HEK293 (cell line): Measurements from ENCODE around the gene NTMT1.

Experiments
- CTCF ChIP-seq: fragments of 450-650 bp; formaldehyde crosslinking; IDR thresholded peaks from 2 replicates; pipeline ENCODE4 v1.5.1; 2016; ENCODE audit warnings: missing biosample characterization, missing genetic modification characterization
- HOXC10 ChIP-seq: sonication (generic); formaldehyde crosslinking; IDR thresholded peaks from 2 replicates; pipeline ENCODE4 v1.8.1; 2023; ENCODE audit warnings: mild to moderate bottlenecking, missing genetic modification reagents
- REST ChIP-seq: fragments of 450-650 bp; formaldehyde crosslinking; IDR thresholded peaks from 2 replicates; pipeline ENCODE4 v1.5.1; 2016; ENCODE audit warnings: missing biosample characterization, missing genetic modification characterization
- SETDB1 ChIP-seq: IDR thresholded peaks from one replicate; pipeline ENCODE4 v1.6.1; 2017; ENCODE audit warnings: mild to moderate bottlenecking, low read length, moderate library complexity, mixed read lengths; ENCODE audit not compliant: insufficient read length
- ZBTB7A ChIP-seq: fragments of 450-650 bp; formaldehyde crosslinking; IDR thresholded peaks from 2 replicates; pipeline ENCODE4 v1.5.1; 2016; ENCODE audit warnings: low read depth, missing biosample characterization, missing genetic modification characterization
- ZNF274 ChIP-seq, 2 experiments: fragments of 200-500 bp in 1 of 2; fragments of 450-650 bp in 1 of 2; sonication (Bioruptor generic) in 1 of 2; formaldehyde crosslinking in 1 of 2; IDR thresholded peaks; 2 replicates each; pipeline versions ENCODE4 v1.5.1 to v1.6.1; 2014 to 2016; ENCODE audit warnings: borderline replicate concordance in 1 of 2, inconsistent platforms in 1 of 2, low read length in 1 of 2, missing biosample characterization in 1 of 2, missing genetic modification characterization in 1 of 2
- ZNF292 ChIP-seq: fragments of 450-650 bp; formaldehyde crosslinking; IDR thresholded peaks from 2 replicates; pipeline ENCODE4 v1.5.1; 2016; ENCODE audit warnings: low read depth, missing biosample characterization, missing genetic modification characterization, borderline replicate concordance
- ZNF311 ChIP-seq: fragments of 450-650 bp; formaldehyde crosslinking; IDR thresholded peaks from 2 replicates; pipeline ENCODE4 v1.5.1; 2017; ENCODE audit warnings: missing biosample characterization, missing genetic modification characterization, borderline replicate concordance
- ZNF423 ChIP-seq: fragments of 450-650 bp; formaldehyde crosslinking; IDR thresholded peaks from 2 replicates; pipeline ENCODE4 v1.5.1; 2016; ENCODE audit warnings: missing biosample characterization, missing genetic modification characterization
- TF ChIP-seq, protein P1 (sequence below): fragments of 450-650 bp; formaldehyde crosslinking; conservative IDR thresholded peaks from 2 replicates; pipeline ENCODE4 v1.5.1; 2016; ENCODE audit warnings: low read depth, missing biosample characterization, missing genetic modification characterization
- TF ChIP-seq, protein P2 (sequence below): fragments of 450-650 bp; formaldehyde crosslinking; IDR thresholded peaks from 2 replicates; pipeline ENCODE4 v1.5.1; 2016; ENCODE audit warnings: missing biosample characterization, missing genetic modification characterization
- TF ChIP-seq, protein P3 (sequence below): fragments of 450-650 bp; formaldehyde crosslinking; conservative IDR thresholded peaks from 2 replicates; pipeline ENCODE4 v1.5.1; 2016; ENCODE audit warnings: low read depth, missing biosample characterization, missing genetic modification characterization

DNA sequence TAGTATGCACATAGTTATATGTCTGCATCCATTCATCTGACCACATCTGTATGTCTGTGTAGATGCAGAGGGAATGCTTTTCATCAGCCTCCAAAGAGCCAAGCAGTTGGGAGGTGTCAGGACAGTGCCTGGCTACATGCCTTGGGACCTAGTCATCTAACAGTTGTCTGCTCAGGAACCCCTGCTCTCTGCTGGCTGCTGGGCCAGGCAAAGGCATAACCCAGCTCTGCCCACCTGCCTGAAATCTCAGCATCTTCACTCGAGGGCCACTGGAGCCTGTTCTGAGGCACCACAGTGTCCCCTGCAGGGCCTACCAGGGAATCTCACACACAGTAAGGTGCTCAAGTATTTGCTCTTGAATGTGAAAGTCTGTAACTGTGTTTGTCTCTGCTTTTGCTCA, 8.8 kb upstream of the NTMT1 start:
- TF ChIP-seq, protein P1, sequence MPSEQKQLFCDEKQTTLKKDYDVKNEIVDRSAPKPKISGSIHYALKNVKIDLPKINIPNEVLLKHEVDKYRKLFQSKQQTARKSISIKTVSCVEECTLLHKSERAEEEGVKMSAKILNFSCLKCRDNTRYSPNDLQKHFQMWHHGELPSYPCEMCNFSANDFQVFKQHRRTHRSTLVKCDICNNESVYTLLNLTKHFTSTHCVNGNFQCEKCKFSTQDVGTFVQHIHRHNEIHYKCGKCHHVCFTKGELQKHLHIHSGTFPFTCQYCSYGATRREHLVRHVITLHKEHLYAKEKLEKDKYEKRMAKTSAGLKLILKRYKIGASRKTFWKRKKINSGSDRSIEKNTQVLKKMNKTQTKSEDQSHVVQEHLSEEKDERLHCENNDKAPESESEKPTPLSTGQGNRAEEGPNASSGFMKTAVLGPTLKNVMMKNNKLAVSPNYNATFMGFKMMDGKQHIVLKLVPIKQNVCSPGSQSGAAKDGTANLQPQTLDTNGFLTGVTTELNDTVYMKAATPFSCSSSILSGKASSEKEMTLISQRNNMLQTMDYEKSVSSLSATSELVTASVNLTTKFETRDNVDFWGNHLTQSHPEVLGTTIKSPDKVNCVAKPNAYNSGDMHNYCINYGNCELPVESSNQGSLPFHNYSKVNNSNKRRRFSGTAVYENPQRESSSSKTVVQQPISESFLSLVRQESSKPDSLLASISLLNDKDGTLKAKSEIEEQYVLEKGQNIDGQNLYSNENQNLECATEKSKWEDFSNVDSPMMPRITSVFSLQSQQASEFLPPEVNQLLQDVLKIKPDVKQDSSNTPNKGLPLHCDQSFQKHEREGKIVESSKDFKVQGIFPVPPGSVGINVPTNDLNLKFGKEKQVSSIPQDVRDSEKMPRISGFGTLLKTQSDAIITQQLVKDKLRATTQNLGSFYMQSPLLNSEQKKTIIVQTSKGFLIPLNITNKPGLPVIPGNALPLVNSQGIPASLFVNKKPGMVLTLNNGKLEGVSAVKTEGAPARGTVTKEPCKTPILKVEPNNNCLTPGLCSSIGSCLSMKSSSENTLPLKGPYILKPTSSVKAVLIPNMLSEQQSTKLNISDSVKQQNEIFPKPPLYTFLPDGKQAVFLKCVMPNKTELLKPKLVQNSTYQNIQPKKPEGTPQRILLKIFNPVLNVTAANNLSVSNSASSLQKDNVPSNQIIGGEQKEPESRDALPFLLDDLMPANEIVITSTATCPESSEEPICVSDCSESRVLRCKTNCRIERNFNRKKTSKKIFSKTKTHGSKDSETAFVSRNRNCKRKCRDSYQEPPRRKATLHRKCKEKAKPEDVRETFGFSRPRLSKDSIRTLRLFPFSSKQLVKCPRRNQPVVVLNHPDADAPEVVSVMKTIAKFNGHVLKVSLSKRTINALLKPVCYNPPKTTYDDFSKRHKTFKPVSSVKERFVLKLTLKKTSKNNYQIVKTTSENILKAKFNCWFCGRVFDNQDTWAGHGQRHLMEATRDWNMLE (tag by site-specific recombination), result no peak
- TF ChIP-seq, protein P2, sequence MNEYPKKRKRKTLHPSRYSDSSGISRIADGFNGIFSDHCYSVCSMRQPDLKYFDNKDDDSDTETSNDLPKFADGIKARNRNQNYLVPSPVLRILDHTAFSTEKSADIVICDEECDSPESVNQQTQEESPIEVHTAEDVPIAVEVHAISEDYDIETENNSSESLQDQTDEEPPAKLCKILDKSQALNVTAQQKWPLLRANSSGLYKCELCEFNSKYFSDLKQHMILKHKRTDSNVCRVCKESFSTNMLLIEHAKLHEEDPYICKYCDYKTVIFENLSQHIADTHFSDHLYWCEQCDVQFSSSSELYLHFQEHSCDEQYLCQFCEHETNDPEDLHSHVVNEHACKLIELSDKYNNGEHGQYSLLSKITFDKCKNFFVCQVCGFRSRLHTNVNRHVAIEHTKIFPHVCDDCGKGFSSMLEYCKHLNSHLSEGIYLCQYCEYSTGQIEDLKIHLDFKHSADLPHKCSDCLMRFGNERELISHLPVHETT, result no peak
- TF ChIP-seq ZBTB7A (no peak), CTCF (tag by site-specific recombination) (peak; percentile 9; the same call in 1 of the 2 replicates), ZNF423 (tag by site-specific recombination) (no peak), ZNF292 (tag by site-specific recombination) (no peak), HOXC10 (CRISPR knock-in tag) (no peak), ZNF311 (no peak), SETDB1 (no peak), ZNF274 (IDR thresholded peaks at IDR 0.05; ENCODE audit: low read length) (no peak), ZNF274 (tag by site-specific recombination; IDR thresholded peaks at IDR 0.05; ENCODE audit: borderline replicate concordance) (no peak), REST (tag by site-specific recombination) (no peak)
- TF ChIP-seq, protein P3, sequence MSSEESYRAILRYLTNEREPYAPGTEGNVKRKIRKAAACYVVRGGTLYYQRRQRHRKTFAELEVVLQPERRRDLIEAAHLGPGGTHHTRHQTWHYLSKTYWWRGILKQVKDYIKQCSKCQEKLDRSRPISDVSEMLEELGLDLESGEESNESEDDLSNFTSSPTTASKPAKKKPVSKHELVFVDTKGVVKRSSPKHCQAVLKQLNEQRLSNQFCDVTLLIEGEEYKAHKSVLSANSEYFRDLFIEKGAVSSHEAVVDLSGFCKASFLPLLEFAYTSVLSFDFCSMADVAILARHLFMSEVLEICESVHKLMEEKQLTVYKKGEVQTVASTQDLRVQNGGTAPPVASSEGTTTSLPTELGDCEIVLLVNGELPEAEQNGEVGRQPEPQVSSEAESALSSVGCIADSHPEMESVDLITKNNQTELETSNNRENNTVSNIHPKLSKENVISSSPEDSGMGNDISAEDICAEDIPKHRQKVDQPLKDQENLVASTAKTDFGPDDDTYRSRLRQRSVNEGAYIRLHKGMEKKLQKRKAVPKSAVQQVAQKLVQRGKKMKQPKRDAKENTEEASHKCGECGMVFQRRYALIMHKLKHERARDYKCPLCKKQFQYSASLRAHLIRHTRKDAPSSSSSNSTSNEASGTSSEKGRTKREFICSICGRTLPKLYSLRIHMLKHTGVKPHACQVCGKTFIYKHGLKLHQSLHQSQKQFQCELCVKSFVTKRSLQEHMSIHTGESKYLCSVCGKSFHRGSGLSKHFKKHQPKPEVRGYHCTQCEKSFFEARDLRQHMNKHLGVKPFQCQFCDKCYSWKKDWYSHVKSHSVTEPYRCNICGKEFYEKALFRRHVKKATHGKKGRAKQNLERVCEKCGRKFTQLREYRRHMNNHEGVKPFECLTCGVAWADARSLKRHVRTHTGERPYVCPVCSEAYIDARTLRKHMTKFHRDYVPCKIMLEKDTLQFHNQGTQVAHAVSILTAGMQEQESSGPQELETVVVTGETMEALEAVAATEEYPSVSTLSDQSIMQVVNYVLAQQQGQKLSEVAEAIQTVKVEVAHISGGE, result no peak
